MM.1S (cell line): ENCODE data around the gene ALKBH5.
A peak's percentile ranks its signal among the peaks of the same experiment; 100 is the strongest.

Experiments used
- DNase-seq: peaks from one replicate; pipeline ENCODE4 v3.0.0-alpha.2; 2015
- H2AFZ ChIP-seq: fragments of 300-600 bp; sonication (generic); 2 replicates; pipeline ENCODE4 v1.6.0; 2016; ENCODE audit warnings: antibody characterized with exemption, low read length
- H3F3A ChIP-seq: fragments of 300-600 bp; sonication (generic); 2 replicates; pipeline ENCODE4 v1.6.1; 2016; ENCODE audit warnings: mild to moderate bottlenecking, antibody characterized with exemption, low read length, moderate library complexity, mixed read lengths; ENCODE audit not compliant: insufficient read depth
- H3K27ac ChIP-seq: fragments of 300-600 bp; sonication (generic); 2 replicates; pipeline ENCODE4 v1.5.1; 2016; ENCODE audit warnings: mild to moderate bottlenecking, low read length
- H3K27me3 ChIP-seq: fragments of 300-600 bp; sonication (generic); replicated peaks from 2 replicates; pipeline ENCODE4 v1.6.0; 2016; ENCODE audit warnings: low read length; ENCODE audit not compliant: insufficient read depth
- H3K36me3 ChIP-seq: fragments of 300-600 bp; sonication (generic); replicated peaks from 2 replicates; pipeline ENCODE4 v1.6.1; 2016; ENCODE audit warnings: mild to moderate bottlenecking, low read length, mixed read lengths; ENCODE audit not compliant: insufficient read depth
- H3K4me1 ChIP-seq: fragments of 300-600 bp; sonication (generic); 2 replicates; pipeline ENCODE4 v1.6.1; 2016; ENCODE audit warnings: low read length, mixed read lengths
- H3K4me2 ChIP-seq: fragments of 300-600 bp; sonication (generic); 2 replicates; pipeline ENCODE4 v1.6.0; 2016; ENCODE audit warnings: low read depth, low read length
- H3K4me3 ChIP-seq: fragments of 300-600 bp; sonication (generic); 2 replicates; pipeline ENCODE4 v1.5.1; 2016; ENCODE audit warnings: low read length, mixed read lengths
- H3K79me2 ChIP-seq: fragments of 300-600 bp; sonication (generic); 2 replicates; pipeline ENCODE4 v1.6.1; 2016; ENCODE audit warnings: mixed run types, low read length, mixed read lengths
- H3K9ac ChIP-seq: fragments of 300-600 bp; sonication (generic); 2 replicates; pipeline ENCODE4 v1.6.1; 2016; ENCODE audit warnings: low read length, mixed read lengths
- H3K9me2 ChIP-seq: fragments of 300-600 bp; sonication (generic); replicated peaks from 2 replicates; pipeline ENCODE4 v1.6.1; 2016; ENCODE audit warnings: mild to moderate bottlenecking, low read length, mixed read lengths; ENCODE audit not compliant: insufficient read depth
- H3K9me3 ChIP-seq: fragments of 300-600 bp; sonication (generic); replicated peaks from 2 replicates; pipeline ENCODE4 v1.6.1; 2016; ENCODE audit warnings: mild to moderate bottlenecking, low read length, mixed read lengths; ENCODE audit not compliant: insufficient read depth
- H4K20me1 ChIP-seq: fragments of 300-600 bp; sonication (generic); 2 replicates; pipeline ENCODE4 v1.6.1; 2016; ENCODE audit warnings: mild to moderate bottlenecking, low read length, moderate library complexity, mixed read lengths; ENCODE audit not compliant: insufficient read depth
- EZH2 ChIP-seq: fragments of 300-600 bp; sonication (generic); optimal IDR thresholded peaks from 2 replicates; pipeline ENCODE3; 2017; ENCODE audit warnings: low read depth, mild to moderate bottlenecking, antibody characterized with exemption, low read length, mixed read lengths
- EZH2phosphoT487 ChIP-seq: fragments of 300-600 bp; sonication (generic); IDR thresholded peaks from 2 replicates; pipeline ENCODE4 v1.6.1; 2018; ENCODE audit warnings: antibody characterized with exemption, low read length
- TF ChIP-seq, protein P1 (sequence below): fragments of 300-600 bp; sonication (generic); IDR thresholded peaks from 2 replicates; pipeline ENCODE4 v1.5.1; 2016; ENCODE audit warnings: antibody characterized with exemption, low read length, mixed read lengths

The ALKBH5 gene

DNA sequence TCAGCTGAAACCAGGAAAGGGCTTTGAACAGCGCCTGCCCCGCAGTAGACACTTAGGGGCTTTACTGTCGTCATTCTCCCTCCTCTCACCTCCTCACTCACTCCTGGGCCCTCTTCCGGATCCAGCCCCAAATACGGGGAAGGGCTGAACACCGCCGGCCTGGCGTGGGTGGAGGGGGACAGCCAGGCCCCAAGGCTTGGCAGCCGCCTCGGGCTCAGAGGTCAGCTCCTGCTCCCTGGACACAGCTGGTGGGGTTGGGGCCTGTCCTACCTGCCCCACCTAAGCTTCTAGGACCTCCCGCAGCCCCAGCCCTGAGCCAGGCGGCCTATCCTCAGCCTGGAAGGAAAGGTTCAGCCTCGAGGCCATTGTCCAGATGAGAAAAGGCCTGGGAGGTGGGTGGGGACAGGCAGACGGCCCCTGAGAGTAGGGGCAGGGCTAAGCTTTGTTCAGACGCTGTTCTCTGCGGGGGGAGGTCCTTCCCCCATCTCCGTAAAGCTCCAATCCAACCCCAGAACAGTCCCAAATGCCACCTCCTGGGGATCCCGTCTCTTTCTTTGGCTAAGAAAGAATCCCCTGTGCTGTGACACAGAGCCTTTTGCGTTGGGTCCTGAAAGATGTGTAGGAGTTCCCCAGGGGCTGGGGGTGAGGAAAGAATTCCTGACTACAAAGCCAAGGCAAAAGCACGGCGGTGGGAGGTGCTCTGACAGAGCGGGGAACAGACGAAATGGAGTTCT is 40.9 kb downstream of the ALKBH5 start:
- H3K9ac ChIP-seq, result no peak overlapping the region
- TF ChIP-seq EZH2phosphoT487 (no peak), EZH2 (no peak)
- TF ChIP-seq, protein P1, sequence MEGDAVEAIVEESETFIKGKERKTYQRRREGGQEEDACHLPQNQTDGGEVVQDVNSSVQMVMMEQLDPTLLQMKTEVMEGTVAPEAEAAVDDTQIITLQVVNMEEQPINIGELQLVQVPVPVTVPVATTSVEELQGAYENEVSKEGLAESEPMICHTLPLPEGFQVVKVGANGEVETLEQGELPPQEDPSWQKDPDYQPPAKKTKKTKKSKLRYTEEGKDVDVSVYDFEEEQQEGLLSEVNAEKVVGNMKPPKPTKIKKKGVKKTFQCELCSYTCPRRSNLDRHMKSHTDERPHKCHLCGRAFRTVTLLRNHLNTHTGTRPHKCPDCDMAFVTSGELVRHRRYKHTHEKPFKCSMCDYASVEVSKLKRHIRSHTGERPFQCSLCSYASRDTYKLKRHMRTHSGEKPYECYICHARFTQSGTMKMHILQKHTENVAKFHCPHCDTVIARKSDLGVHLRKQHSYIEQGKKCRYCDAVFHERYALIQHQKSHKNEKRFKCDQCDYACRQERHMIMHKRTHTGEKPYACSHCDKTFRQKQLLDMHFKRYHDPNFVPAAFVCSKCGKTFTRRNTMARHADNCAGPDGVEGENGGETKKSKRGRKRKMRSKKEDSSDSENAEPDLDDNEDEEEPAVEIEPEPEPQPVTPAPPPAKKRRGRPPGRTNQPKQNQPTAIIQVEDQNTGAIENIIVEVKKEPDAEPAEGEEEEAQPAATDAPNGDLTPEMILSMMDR, result no peak
- H3K4me3 ChIP-seq, result peak overlapping the region; percentile 53; the same call in 1 of the 2 replicates
- H3F3A ChIP-seq, result no peaks in the 10 kb centered on the region
- H3K4me2 ChIP-seq, result peak overlapping the region; percentile 93
- H3K79me2 ChIP-seq, result 0 out of 2 replicates have a peak, but pooled peaks cover 4% of the 10 kb centered on the region
- H3K27ac ChIP-seq, result no peak overlapping the region
- H3K9me3 ChIP-seq, result no peaks in the 10 kb centered on the region
- no peaks in the 10 kb centered on the region for H4K20me1 ChIP-seq
- no peaks in the 10 kb centered on the region for H3K27me3 ChIP-seq
- no peaks in the 10 kb centered on the region for H3K4me1 ChIP-seq
- no peaks in the 10 kb centered on the region for H3K9me2 ChIP-seq
- DNase-seq, result no peak
- peak overlapping the region; percentile 82 for H2AFZ ChIP-seq
- no peaks in the 10 kb centered on the region for H3K36me3 ChIP-seq

GRCh38 chr17:18225121-18225641 is 41.6 kb downstream of the ALKBH5 start, which contains the start of gene LLGL1:
Gene LLGL1 (plus strand): TSS chr17:18225635. CDS start chr17:18225683, 48 bp downstream.
- Histone ChIP-seq H3K27me3 (no peaks in the 10 kb centered on the region), H2AFZ (peak within 1 kb of the TSS; percentile 83), H4K20me1 (no peaks in the 10 kb centered on the region), H3K36me3 (no peaks in the 10 kb centered on the region), H3K4me2 (peak within 1 kb of the TSS; percentile 93), H3K4me1 (no peaks in the 10 kb centered on the region), H3K9ac (peak within 1 kb of the TSS; percentile 39; the same call in 1 of the 2 replicates), H3K4me3 (peak within 1 kb of the TSS; percentile 69), H3K79me2 (0 out of 2 replicates have a peak, but pooled peaks cover 4% of the 10 kb centered on the region), H3K27ac (no peak within 1 kb of the TSS), H3K9me2 (no peaks in the 10 kb centered on the region), H3F3A (no peaks in the 10 kb centered on the region), H3K9me3 (no peaks in the 10 kb centered on the region)
- DNase-seq, result peak; percentile 95
- TF ChIP-seq EZH2phosphoT487 (no peak), EZH2 (no peak)
- TF ChIP-seq, protein P1, result no peak

GRCh38 chr17:18225642-18226283 is 42.1 kb downstream of the ALKBH5 start:
- H3K9ac ChIP-seq, result peak overlapping the region; percentile 39; the same call in 1 of the 2 replicates
- DNase-seq, result no peak
- peak overlapping the region; percentile 78 for H3K4me2 ChIP-seq
- no peaks in the 10 kb centered on the region for H3K36me3 ChIP-seq
- H3K9me2 ChIP-seq, result no peaks in the 10 kb centered on the region
- no peaks in the 10 kb centered on the region for H3F3A ChIP-seq
- H2AFZ ChIP-seq, result peak overlapping the region; percentile 83
- H3K79me2 ChIP-seq, result 0 out of 2 replicates have a peak, but pooled peaks cover 4% of the 10 kb centered on the region
- H3K4me3 ChIP-seq, result peak overlapping the region; percentile 69
- H3K27me3 ChIP-seq, result no peaks in the 10 kb centered on the region
- no peaks in the 10 kb centered on the region for H3K9me3 ChIP-seq
- no peaks in the 10 kb centered on the region for H3K4me1 ChIP-seq
- H3K27ac ChIP-seq, result no peak overlapping the region
- no peaks in the 10 kb centered on the region for H4K20me1 ChIP-seq
- TF ChIP-seq EZH2, result no peak
